GM18526 (cell line): ENCODE measurements around the gene PRLHR.

ENCODE experiments used
- POLR2A ChIP-seq: IDR thresholded peaks from 3 replicates; pipeline ENCODE4 v1.6.1; 2011; ENCODE audit not compliant: insufficient read length; ENCODE audit errors: extremely low read depth

The PRLHR gene

GRCh38 chr10:118571123-118571522 is 24.3 kb downstream of the PRLHR start:
- no peak for TF ChIP-seq POLR2A

DNA sequence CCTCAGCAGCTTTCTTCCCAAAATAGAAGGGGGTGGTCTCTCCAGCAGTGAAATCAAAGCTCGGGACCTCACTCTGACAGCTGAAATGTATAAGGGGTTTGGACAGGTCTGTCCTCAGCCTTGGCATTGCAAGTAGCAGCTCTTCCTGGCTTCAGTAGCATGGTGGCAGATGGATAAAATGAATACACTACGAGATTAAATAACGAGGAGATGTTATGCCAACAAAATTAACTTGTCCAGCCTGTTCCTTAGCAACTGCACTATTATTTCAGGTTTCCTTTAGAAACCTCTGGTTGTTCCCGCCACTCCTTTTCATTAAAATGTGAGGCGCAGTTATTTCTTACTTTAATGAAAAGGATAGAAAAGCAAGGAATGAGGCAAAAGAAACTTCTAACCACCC is 24.9 kb downstream of the PRLHR start:
- no peak for TF ChIP-seq POLR2A

DNA sequence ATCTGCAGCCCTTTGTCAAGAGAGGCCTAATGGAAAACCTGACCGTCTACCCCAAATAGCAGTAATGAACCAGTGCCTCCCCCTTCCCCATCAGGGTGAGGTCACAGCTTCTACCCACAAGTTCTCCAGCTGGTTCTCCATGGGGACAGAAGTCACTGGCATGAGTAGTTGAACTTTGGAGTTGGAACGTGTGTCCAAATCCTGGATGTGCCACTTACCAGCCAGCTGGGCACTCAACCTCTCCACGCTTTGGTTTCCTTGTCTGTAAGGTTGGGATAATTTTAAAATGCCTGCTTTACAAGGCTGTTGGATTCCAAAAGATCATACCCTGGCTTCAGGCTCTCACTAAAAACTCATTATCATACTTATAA is 25.6 kb downstream of the PRLHR start:
- no peak for TF ChIP-seq POLR2A

- no peak for TF ChIP-seq POLR2A
These were observed 26.1 kb downstream of the PRLHR start for GRCh38 chr10:118569241-118569881.

- TF ChIP-seq POLR2A = no peak
These were observed 27.1 kb downstream of the PRLHR start for GRCh38 chr10:118568327-118568848.

GRCh38 chr10:118567701-118568248 is 27.7 kb downstream of the PRLHR start:
- TF ChIP-seq POLR2A = no peak

DNA sequence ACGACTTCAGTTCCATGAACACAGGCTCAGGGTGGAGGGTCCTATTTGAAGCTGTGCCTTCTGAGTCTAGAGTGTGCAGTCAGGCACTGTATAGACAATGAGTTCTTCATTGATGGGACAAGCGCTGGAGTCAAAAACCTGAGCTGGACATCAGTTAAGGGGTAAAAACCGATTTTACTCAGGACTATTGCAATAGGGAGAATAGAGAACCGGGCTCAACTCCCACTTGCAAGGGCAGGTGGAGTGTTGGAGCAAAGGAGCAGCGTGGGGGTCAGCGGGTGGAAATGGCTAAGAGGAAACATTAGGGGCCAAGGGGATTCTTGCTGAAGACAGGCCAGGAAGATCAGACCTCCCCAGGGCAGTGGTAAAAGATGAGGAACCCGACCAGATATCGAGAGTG is 28.5 kb downstream of the PRLHR start:
- TF ChIP-seq POLR2A = no peak

- no peak for TF ChIP-seq POLR2A
These were observed 30.0 kb downstream of the PRLHR start for GRCh38 chr10:118565301-118566075.

DNA sequence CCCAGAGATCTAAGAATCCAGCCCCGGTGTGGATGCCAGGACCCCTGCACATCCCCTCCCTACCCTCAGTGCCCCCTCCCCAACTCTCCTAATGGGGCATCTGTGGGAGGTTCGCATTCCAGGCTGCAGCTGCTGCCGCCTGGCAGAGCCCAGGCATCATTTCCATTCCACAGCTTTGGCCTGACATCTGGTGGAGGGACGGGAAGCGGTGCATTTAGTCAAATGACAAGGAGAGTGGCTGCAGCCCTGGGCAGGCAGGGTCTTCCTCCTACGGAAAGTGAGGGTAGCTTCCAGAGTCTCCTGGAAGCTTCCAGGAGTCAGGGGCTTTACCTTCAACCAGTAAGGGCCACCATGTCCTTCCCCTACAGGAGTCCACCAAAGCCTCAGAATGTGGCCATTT is 30.8 kb downstream of the PRLHR start:
- no peak for TF ChIP-seq POLR2A

GRCh38 chr10:118564114-118564513 is 31.3 kb downstream of the PRLHR start:
- no peak for TF ChIP-seq POLR2A

GRCh38 chr10:118563373-118563890 is 32.0 kb downstream of the PRLHR start:
- no peak for TF ChIP-seq POLR2A

DNA sequence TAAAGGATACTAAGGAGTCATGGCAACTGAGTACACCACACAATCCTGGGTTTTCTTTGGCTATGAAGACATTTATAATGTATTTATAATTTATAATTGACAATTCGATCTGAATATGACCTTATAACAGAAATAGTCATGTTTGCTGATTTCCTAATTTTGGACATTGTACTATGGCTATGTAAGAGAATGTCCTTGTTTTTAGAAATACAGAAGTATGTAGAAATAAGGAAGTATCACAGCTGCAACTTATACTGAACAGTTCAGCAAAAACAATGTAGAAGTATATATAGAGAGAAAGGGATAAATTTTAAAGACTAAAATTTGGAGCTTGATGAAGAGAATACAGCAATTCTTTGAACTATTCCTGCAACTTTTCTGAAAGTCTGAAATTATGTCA is 32.6 kb downstream of the PRLHR start:
- no peak for TF ChIP-seq POLR2A

GRCh38 chr10:118557946-118558345 is 37.5 kb downstream of the PRLHR start:
- TF ChIP-seq POLR2A = no peak

DNA sequence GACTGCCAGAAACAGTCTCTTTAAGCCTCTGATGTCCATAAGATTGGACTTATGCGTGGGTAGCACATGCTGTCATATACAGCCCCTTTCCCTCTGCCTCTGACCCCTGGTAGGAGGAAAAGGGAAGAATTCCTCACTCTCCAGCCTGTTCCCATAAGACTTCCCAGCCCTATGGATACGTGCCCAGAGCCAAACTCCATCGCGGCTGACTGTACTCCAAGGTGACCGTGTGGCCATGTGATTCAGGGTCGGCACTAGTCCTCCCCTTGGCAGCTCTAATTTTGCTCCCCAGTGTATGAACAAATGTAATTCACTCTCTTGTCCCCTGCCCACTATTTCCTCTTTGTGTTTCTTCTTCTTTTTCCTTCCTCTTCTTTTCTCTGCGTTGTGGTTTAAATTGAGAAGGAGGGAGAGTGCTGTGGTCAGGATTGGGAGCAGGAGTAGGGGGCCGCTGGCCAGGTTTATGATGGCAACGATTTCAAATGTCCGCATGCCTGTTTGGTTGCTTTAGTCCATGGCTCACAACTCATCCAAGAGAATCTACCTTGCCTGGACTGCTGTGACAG is 43.8 kb downstream of the PRLHR start:
- TF ChIP-seq POLR2A = no peak

DNA sequence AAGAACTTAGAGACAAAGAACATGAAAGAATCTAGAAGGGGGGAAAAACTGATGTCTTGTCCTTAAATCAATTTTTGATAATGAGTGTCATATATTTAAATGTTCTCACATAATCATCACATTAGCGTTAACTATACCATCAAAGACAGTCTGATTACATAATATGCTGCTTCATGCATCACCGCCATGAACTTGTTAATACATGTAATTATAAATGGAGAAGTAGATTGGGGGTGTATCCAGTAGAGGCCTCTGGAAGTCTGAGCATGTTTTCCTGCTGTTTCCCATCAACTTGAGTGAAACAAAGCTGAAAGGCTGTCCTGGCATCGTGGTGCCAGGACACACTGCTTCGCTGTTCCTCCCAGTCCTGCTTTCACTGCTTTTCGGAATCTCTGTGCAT is 48.2 kb downstream of the PRLHR start:
- TF ChIP-seq POLR2A = no peak

DNA sequence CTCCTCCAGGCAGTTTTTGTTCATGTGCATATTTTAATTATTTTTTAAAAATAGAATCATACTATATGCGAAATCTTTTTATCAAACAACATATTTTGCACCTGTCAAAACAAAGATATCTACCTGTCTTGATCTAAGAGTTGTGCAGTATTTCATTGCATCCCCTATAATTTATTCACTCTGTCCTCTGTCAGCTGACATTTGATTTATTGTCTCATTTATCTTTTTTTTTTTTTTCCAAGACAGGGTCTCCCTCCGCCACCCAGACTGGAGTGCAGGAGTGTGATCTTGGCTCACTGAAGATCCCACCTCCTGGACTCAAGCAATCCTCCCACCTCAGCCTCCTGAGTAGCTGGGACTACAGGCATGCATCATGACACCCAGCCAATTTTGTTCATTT is 49.0 kb downstream of the PRLHR start:
- TF ChIP-seq POLR2A = no peak
